ENCODE data around the gene CYGB. TPM values are rescaled to one million over a fixed set of nuclear protein-coding genes. Genes with fewer than 3 reads are reported as not detected.
A peak's percentile ranks its signal among the peaks of the same experiment; 100 is the strongest.

Gene CYGB
- total and polyA plus RNA-seq, 2 of the 13 experiments (the other 11 are each of a cell fraction or from before 2014, with no cell fraction given), result 18.9 to 27.1 TPM

DNA sequence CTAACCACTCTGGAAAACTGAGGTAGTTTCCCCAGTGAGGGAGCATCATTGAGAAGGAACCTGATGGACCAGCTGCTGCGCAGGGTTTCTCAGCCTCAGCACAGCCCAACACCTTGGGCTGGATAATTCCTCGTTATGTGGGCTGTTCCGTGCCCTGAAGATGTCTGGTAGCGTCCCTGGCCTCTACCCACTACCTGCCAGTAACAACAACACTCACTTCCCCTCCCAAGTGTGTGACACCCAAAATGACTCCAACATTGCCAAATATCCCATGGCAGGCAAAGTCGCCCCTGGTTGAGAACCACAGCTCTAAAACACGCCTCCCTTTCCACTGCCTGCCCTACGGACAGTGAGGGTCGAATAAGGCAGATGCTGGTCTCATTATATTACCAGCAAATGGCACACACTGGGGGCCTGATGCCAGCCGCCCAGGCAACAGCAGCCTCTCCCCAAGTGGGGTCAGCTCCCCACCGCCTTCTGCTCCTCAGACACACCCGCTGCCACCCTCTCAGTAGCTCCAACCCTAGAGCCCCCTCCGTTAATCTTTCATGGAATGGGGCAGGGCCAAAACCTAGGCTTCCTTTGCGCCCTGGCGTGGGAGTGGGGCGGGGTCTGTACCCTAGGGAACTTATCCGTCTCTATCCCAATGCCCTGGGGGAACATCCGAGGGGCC lies 37.3 kb downstream of the CYGB start (continued):
- TF ChIP-seq, protein P1, sequence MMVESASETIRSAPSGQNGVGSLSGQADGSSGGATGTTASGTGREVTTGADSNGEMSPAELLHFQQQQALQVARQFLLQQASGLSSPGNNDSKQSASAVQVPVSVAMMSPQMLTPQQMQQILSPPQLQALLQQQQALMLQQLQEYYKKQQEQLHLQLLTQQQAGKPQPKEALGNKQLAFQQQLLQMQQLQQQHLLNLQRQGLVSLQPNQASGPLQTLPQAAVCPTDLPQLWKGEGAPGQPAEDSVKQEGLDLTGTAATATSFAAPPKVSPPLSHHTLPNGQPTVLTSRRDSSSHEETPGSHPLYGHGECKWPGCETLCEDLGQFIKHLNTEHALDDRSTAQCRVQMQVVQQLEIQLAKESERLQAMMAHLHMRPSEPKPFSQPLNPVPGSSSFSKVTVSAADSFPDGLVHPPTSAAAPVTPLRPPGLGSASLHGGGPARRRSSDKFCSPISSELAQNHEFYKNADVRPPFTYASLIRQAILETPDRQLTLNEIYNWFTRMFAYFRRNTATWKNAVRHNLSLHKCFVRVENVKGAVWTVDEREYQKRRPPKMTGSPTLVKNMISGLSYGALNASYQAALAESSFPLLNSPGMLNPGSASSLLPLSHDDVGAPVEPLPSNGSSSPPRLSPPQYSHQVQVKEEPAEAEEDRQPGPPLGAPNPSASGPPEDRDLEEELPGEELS (CRISPR knock-in tag; IDR thresholded peaks at IDR 0.05), result no peak
- TF ChIP-seq POLR2G (IDR thresholded peaks at IDR 0.05; ENCODE audit: low read depth, low read length) (peak; percentile 58; the same call in 1 of the 2 replicates), PRMT3 (CRISPR knock-in tag; IDR thresholded peaks at IDR 0.05; ENCODE audit: borderline replicate concordance, low read depth) (no peak), NFRKB (IDR thresholded peaks at IDR 0.05) (no peak), FOXM1 (CRISPR knock-in tag; IDR thresholded peaks at IDR 0.05) (no peak), ZFP90 (CRISPR knock-in tag; IDR thresholded peaks at IDR 0.05; ENCODE audit: borderline replicate concordance) (0 out of 2 replicates have a peak, but pooled peaks have one; percentile 18), ZNF431 (CRISPR knock-in tag; IDR thresholded peaks at IDR 0.05; ENCODE audit: borderline replicate concordance, low read depth) (0 out of 2 replicates have a peak, but pooled peaks have one; percentile 38), ZC3H4 (CRISPR knock-in tag; IDR thresholded peaks at IDR 0.05; ENCODE audit: borderline replicate concordance) (no peak; the same call in 1 of the 2 replicates), HMG20B (CRISPR knock-in tag; conservative IDR thresholded peaks at IDR 0.05) (no peak), GTF2F1 (IDR thresholded peaks at IDR 0.05; ENCODE audit: low read length) (no peak), ZNF614 (CRISPR knock-in tag; IDR thresholded peaks at IDR 0.05; ENCODE audit: borderline replicate concordance) (no peak), REPIN1 (CRISPR knock-in tag; IDR thresholded peaks at IDR 0.05; ENCODE audit: borderline replicate concordance, low read depth) (no peak)
- TF ChIP-seq, protein P2, sequence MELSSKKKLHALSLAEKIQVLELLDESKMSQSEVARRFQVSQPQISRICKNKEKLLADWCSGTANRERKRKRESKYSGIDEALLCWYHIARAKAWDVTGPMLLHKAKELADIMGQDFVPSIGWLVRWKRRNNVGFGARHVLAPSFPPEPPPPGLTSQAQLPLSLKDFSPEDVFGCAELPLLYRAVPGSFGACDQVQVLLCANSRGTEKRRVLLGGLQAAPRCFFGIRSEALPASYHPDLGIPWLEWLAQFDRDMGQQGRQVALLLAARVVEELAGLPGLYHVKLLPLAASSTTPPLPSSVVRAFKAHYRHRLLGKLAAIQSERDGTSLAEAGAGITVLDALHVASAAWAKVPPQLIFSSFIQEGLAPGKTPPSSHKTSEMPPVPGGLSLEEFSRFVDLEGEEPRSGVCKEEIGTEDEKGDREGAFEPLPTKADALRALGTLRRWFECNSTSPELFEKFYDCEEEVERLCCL (CRISPR knock-in tag; IDR thresholded peaks at IDR 0.05; ENCODE audit: borderline replicate concordance), result no peak
- TF ChIP-seq, protein P3, sequence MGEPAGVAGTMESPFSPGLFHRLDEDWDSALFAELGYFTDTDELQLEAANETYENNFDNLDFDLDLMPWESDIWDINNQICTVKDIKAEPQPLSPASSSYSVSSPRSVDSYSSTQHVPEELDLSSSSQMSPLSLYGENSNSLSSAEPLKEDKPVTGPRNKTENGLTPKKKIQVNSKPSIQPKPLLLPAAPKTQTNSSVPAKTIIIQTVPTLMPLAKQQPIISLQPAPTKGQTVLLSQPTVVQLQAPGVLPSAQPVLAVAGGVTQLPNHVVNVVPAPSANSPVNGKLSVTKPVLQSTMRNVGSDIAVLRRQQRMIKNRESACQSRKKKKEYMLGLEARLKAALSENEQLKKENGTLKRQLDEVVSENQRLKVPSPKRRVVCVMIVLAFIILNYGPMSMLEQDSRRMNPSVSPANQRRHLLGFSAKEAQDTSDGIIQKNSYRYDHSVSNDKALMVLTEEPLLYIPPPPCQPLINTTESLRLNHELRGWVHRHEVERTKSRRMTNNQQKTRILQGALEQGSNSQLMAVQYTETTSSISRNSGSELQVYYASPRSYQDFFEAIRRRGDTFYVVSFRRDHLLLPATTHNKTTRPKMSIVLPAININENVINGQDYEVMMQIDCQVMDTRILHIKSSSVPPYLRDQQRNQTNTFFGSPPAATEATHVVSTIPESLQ (CRISPR knock-in tag; conservative IDR thresholded peaks at IDR 0.05), result no peak
- TF ChIP-seq, protein P4, sequence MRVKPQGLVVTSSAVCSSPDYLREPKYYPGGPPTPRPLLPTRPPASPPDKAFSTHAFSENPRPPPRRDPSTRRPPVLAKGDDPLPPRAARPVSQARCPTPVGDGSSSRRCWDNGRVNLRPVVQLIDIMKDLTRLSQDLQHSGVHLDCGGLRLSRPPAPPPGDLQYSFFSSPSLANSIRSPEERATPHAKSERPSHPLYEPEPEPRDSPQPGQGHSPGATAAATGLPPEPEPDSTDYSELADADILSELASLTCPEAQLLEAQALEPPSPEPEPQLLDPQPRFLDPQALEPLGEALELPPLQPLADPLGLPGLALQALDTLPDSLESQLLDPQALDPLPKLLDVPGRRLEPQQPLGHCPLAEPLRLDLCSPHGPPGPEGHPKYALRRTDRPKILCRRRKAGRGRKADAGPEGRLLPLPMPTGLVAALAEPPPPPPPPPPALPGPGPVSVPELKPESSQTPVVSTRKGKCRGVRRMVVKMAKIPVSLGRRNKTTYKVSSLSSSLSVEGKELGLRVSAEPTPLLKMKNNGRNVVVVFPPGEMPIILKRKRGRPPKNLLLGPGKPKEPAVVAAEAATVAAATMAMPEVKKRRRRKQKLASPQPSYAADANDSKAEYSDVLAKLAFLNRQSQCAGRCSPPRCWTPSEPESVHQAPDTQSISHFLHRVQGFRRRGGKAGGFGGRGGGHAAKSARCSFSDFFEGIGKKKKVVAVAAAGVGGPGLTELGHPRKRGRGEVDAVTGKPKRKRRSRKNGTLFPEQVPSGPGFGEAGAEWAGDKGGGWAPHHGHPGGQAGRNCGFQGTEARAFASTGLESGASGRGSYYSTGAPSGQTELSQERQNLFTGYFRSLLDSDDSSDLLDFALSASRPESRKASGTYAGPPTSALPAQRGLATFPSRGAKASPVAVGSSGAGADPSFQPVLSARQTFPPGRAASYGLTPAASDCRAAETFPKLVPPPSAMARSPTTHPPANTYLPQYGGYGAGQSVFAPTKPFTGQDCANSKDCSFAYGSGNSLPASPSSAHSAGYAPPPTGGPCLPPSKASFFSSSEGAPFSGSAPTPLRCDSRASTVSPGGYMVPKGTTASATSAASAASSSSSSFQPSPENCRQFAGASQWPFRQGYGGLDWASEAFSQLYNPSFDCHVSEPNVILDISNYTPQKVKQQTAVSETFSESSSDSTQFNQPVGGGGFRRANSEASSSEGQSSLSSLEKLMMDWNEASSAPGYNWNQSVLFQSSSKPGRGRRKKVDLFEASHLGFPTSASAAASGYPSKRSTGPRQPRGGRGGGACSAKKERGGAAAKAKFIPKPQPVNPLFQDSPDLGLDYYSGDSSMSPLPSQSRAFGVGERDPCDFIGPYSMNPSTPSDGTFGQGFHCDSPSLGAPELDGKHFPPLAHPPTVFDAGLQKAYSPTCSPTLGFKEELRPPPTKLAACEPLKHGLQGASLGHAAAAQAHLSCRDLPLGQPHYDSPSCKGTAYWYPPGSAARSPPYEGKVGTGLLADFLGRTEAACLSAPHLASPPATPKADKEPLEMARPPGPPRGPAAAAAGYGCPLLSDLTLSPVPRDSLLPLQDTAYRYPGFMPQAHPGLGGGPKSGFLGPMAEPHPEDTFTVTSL (CRISPR knock-in tag; IDR thresholded peaks at IDR 0.05; ENCODE audit: borderline replicate concordance), result no peak
- TF ChIP-seq, protein P5, sequence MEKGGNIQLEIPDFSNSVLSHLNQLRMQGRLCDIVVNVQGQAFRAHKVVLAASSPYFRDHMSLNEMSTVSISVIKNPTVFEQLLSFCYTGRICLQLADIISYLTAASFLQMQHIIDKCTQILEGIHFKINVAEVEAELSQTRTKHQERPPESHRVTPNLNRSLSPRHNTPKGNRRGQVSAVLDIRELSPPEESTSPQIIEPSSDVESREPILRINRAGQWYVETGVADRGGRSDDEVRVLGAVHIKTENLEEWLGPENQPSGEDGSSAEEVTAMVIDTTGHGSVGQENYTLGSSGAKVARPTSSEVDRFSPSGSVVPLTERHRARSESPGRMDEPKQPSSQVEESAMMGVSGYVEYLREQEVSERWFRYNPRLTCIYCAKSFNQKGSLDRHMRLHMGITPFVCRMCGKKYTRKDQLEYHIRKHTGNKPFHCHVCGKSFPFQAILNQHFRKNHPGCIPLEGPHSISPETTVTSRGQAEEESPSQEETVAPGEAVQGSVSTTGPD (CRISPR knock-in tag; IDR thresholded peaks at IDR 0.05), result no peak
